B cell (primary cell): ENCODE measurements around the gene KLHL18. TPM values are rescaled to one million over a fixed set of nuclear protein-coding genes. Genes with fewer than 3 reads are reported as not detected.

Source experiments
- ATAC-seq: fragments of 200-7000 bp; cut with Tn5 transposase; one replicate; pipeline ENCODE4 v1.10.0; 2021; ENCODE audit warnings: low read depth, mild to moderate bottlenecking, moderate number of reproducible peaks, moderate library complexity
- CTCF ChIA-PET: fragments of 350-600 bp; sonication (Branson Sonifier 250); formaldehyde crosslinking; loops from one replicate; lab custom pipeline; 2021; ENCODE audit warnings: antibody characterized with exemption, inconsistent platforms; lab: Charles Lee
- POLR2A ChIA-PET: fragments of 350-600 bp; sonication (Branson Sonifier 250); formaldehyde crosslinking; loops from one replicate; lab custom pipeline; 2021; ENCODE audit warnings: antibody characterized with exemption; lab: Charles Lee
- DNase-seq: peaks from one replicate; pipeline ENCODE4 v3.0.0; 2013
- H2AFZ ChIP-seq: 2 replicates; pipeline ENCODE4 v1.6.1; 2012; ENCODE audit warnings: mild to moderate bottlenecking, low read depth, low read length; ENCODE audit not compliant: insufficient read depth, poor library complexity, severe bottlenecking
- H3K27ac ChIP-seq, 2 donors: 1 replicate in 1 of 2; 2 replicates in 1 of 2; pipeline ENCODE4 v1.5.1; 2012 to 2013; ENCODE audit warnings: low read length in 2 of 2, mild to moderate bottlenecking in 2 of 2, moderate library complexity in 1 of 2
- H3K27me3 ChIP-seq, 4 experiments: fragments of 200-600 bp in 1 of 4; sonication (generic) in 1 of 4; replicated peaks in 1 of 4; 1 replicate in 2 of 4; 2 replicates in 2 of 4; pipeline versions ENCODE4 v1.6.1 to v1.7.0; 2013 to 2016; ENCODE audit warnings: low read length in 3 of 4, mild to moderate bottlenecking in 2 of 4, mixed read lengths in 1 of 4, moderate library complexity in 1 of 4; ENCODE audit not compliant: insufficient read depth in 4 of 4, control insufficient read depth in 3 of 4; ENCODE audit errors: control extremely low read depth in 1 of 4
- H3K36me3 ChIP-seq, 2 experiments: replicated peaks in 1 of 2; 1 replicate in 1 of 2; 2 replicates in 1 of 2; pipeline versions ENCODE4 v1.6.1 to v1.7.1; 2013; ENCODE audit warnings: low read length in 1 of 2; ENCODE audit not compliant: insufficient read depth in 2 of 2, control insufficient read depth in 1 of 2; ENCODE audit errors: control extremely low read depth in 1 of 2, extremely low read depth in 1 of 2
- H3K4me1 ChIP-seq, 2 donors: fragments of 200-600 bp in 1 of 2; sonication (generic) in 1 of 2; 1 replicate in 1 of 2; 2 replicates in 1 of 2; pipeline versions ENCODE4 v1.5.1 to v1.6.1; 2013 to 2017; ENCODE audit warnings: low read length in 2 of 2; ENCODE audit not compliant: control insufficient read depth in 2 of 2, insufficient read depth in 2 of 2
- H3K4me2 ChIP-seq: replicated peaks from 2 replicates; pipeline ENCODE3; 2012; ENCODE audit warnings: mild to moderate bottlenecking, low read depth, low read length; ENCODE audit not compliant: poor library complexity, severe bottlenecking
- H3K4me3 ChIP-seq, 5 experiments: fragments of 200-600 bp in 1 of 5; sonication (generic) in 1 of 5; 1 replicate in 3 of 5; 2 replicates in 2 of 5; pipeline versions ENCODE4 v1.5.1 to v1.7.0; 2011 to 2016; ENCODE audit warnings: low read length in 4 of 5, mild to moderate bottlenecking in 4 of 5, low read depth in 2 of 5, control low read depth in 1 of 5, moderate library complexity in 1 of 5; ENCODE audit not compliant: insufficient read depth in 1 of 5; ENCODE audit errors: control extremely low read depth in 1 of 5, extremely low read depth in 1 of 5
- H3K79me2 ChIP-seq: fragments of 200-600 bp; sonication (generic); one replicate; pipeline ENCODE4 v1.6.0; 2016; ENCODE audit warnings: low read length; ENCODE audit not compliant: control insufficient read depth, insufficient read depth
- H3K9ac ChIP-seq: fragments of 200-600 bp; sonication (generic); 2 replicates; pipeline ENCODE4 v1.6.1; 2017; ENCODE audit warnings: mild to moderate bottlenecking, low read length, moderate library complexity
- H3K9me3 ChIP-seq, 3 donors: one replicate each; pipeline versions ENCODE4 v1.6.1 to v1.7.1; 2013; ENCODE audit warnings: low read length in 2 of 3; ENCODE audit not compliant: control insufficient read depth in 2 of 3, insufficient read depth in 1 of 3; ENCODE audit errors: control extremely low read depth in 1 of 3
- H4K20me1 ChIP-seq: 2 replicates; pipeline ENCODE4 v1.6.0; 2012; ENCODE audit warnings: mild to moderate bottlenecking, low read length; ENCODE audit not compliant: insufficient read depth, control insufficient read depth, poor library complexity, severe bottlenecking
- H3K27ac Mint-ChIP-seq: one replicate; pipeline ENCODE4 v1.8.0; 2021; ENCODE audit warnings: mixed read lengths
- H3K27me3 Mint-ChIP-seq: one replicate; pipeline ENCODE4 v1.8.0; 2021; ENCODE audit warnings: mixed read lengths
- H3K4me1 Mint-ChIP-seq: one replicate; pipeline ENCODE4 v1.8.0; 2021; ENCODE audit warnings: mixed read lengths
- H3K4me3 Mint-ChIP-seq: one replicate; pipeline ENCODE4 v1.8.0; 2021; ENCODE audit warnings: mixed read lengths
- H3K9me3 Mint-ChIP-seq: one replicate; pipeline ENCODE4 v1.8.0; 2022; ENCODE audit warnings: mixed read lengths; ENCODE audit not compliant: insufficient read depth
- EZH2 ChIP-seq: IDR thresholded peaks from 2 replicates; pipeline ENCODE4 v1.6.1; 2012; ENCODE audit warnings: borderline replicate concordance, low read depth, mild to moderate bottlenecking, moderate library complexity, low read length; ENCODE audit not compliant: insufficient read depth, poor library complexity, severe bottlenecking
- WGBS: methylation state at CpG from one replicate; pipeline ENCODE4 v1.1.5; 2013; ENCODE audit warnings: missing lambda C conversion rate; ENCODE audit not compliant: insufficient coverage; 5-methylcytosine and 5-hydroxymethylcytosine counted together
- intact Hi-C: fragments of 100-400 bp; cut with micrococcal nuclease; formaldehyde crosslinking; loops from one replicate; pipeline ENCODE4 v1.10.0; 2022
- polyA plus RNA-seq: library from polyadenylated mRNA; depleted of rRNA; stranded (reverse); fragments of >200 nt; gene quantifications from 2 replicates; pipeline ENCODE4 v1.2.3, GENCODE V29; 2012
- total RNA-seq, 2 donors: library from RNA; stranded (reverse); fragments of 120-200 nt in 1 of 2; gene quantifications; 1 replicate in 1 of 2; 2 replicates in 1 of 2; pipeline versions ENCODE4 v1.2.3 to v1.2.4, GENCODE V29; 2013 to 2022
- TF ChIP-seq, protein P1 (sequence below): fragments of 200-600 bp; IDR thresholded peaks from one replicate; pipeline ENCODE4 v1.8.0; 2022; ENCODE audit warnings: antibody characterized with exemption, mild to moderate bottlenecking

The KLHL18 gene
- total and polyA plus RNA-seq, 2 donors (not counting 1 experiment from before 2014, with no cell fraction given): 30.9 to 50.8 TPM

- Histone ChIP-seq H3K79me2 (peaks cover 59% of the 10 kb centered on the region), H3K4me2 (peak overlapping the region; percentile 82), H4K20me1 (peaks cover 34% of the 10 kb centered on the region), H3K4me3 (peak overlapping the region; percentile 61 to 96 (median 91)), H3K36me3 (no peaks in the 10 kb centered on the region), H3K9ac (peak overlapping the region; percentile 81), H3K4me1 (peaks cover 21 to 31% of the 10 kb centered on the region in 2 donors), H2AFZ (peak overlapping the region; percentile 85), H3K9me3 (no peaks in the 10 kb centered on the region), H3K27me3 (no peaks in the 10 kb centered on the region), H3K27ac (peak overlapping the region; percentile 93 to 95)
- no peaks in the 10 kb centered on the region for H3K27me3 Mint-ChIP-seq
- WGBS: 1% methylated on average over 12 of the region's 23 CpGs
- no peaks in the 10 kb centered on the region for H3K9me3 Mint-ChIP-seq
- POLR2A ChIA-PET: interaction anchor here (0.6 to 1.5 kb wide), 4 partner anchors 10 to 450 kb away, joined by 3 to 6 read pairs (median 4); partner anchors contain the start of gene SETD2
- TF ChIP-seq EZH2: no peak
- TF ChIP-seq, protein P1, sequence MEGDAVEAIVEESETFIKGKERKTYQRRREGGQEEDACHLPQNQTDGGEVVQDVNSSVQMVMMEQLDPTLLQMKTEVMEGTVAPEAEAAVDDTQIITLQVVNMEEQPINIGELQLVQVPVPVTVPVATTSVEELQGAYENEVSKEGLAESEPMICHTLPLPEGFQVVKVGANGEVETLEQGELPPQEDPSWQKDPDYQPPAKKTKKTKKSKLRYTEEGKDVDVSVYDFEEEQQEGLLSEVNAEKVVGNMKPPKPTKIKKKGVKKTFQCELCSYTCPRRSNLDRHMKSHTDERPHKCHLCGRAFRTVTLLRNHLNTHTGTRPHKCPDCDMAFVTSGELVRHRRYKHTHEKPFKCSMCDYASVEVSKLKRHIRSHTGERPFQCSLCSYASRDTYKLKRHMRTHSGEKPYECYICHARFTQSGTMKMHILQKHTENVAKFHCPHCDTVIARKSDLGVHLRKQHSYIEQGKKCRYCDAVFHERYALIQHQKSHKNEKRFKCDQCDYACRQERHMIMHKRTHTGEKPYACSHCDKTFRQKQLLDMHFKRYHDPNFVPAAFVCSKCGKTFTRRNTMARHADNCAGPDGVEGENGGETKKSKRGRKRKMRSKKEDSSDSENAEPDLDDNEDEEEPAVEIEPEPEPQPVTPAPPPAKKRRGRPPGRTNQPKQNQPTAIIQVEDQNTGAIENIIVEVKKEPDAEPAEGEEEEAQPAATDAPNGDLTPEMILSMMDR: no peak
- CTCF ChIA-PET: interaction anchor here (0.8 to 1.9 kb wide), 3 partner anchors 58 to 535 kb away, joined by 3 to 7 read pairs (median 4); partner anchors contain the start of gene SETD2
- peak overlapping the region; percentile 99 for H3K27ac Mint-ChIP-seq
- DNase-seq: no peak
- peak overlapping the region; percentile 100 for H3K4me3 Mint-ChIP-seq
- H3K4me1 Mint-ChIP-seq: peaks cover 50% of the 10 kb centered on the region
- ATAC-seq: no peak
- intact Hi-C loops: loop anchor here (1.0 to 5.0 kb wide), 8 partner anchors 33 to 533 kb away; partner anchors contain the start of genes DHX30, KIF9, KLHL18 and NBEAL2
Measured at GRCh38 chr3:47380026-47380600, 97.4 kb downstream of the KLHL18 start.
